ENCODE measurements around the gene CLDN5. TPM values are rescaled to one million over a fixed set of nuclear protein-coding genes. Genes with fewer than 3 reads are reported as not detected.
A peak's percentile ranks its signal among the peaks of the same experiment; 100 is the strongest.

CLDN5 gene
- total and polyA plus RNA-seq, 4 experiments from 2014 or later, result 0.18 to 0.72 TPM; not detected in 2

DNA sequence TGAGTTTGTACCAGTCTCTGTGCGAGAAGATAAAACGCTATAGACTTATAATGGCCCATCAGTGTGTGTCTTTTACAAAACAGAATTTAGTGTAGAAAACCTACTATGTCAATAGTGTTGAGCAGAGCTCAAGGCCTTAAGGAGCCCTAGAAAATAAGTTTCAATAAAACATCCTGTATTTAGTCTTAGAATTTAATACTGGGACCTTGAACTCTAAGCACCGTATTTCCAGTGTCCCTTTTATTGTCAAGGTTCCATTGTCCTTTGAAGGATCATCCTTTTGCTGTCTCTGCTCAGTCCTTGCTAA lies 27.9 kb downstream of the CLDN5 start:
- Histone ChIP-seq H3K27ac (ENCODE audit: low read depth, low read length) (no peak overlapping the region), H3K9me3 (ENCODE audit: control insufficient read depth in 1 of 2, low read length in 2 of 2) (no peaks in the 10 kb centered on the region), H3K4me1 (ENCODE audit: insufficient read depth, low read length) (no peaks in the 10 kb centered on the region), H3K36me3 (ENCODE audit: insufficient read depth, low read length) (no peaks in the 10 kb centered on the region), H3K27me3 (ENCODE audit: insufficient read depth, low read length) (no peaks in the 10 kb centered on the region), H3K4me3 (ENCODE audit: low read length in 2 of 2) (no peak overlapping the region)
- peaks cover 4 to 7% (median 6%) of the 10 kb centered on the region in 4 donors for H3K4me1 Mint-ChIP-seq
- H3K36me3 Mint-ChIP-seq, result no peaks in the 10 kb centered on the region
- no peak for DNase-seq
- no peaks in the 10 kb centered on the region for H3K27me3 Mint-ChIP-seq
- peak overlapping the region in 1 of 7 donors; percentile 72 for H3K27ac Mint-ChIP-seq
- POLR2A ChIA-PET (ENCODE audit: partially characterized antibody), result no interaction called here
- intact Hi-C loops (cut with micrococcal nuclease), result loop anchor here (1.0 kb wide), 1 partner anchor 134 kb away; no protein-coding TSS in a partner anchor
- H3K4me3 Mint-ChIP-seq, result no peak overlapping the region
- no peaks in the 10 kb centered on the region for H3K9me3 Mint-ChIP-seq
- CTCF ChIA-PET (ENCODE audit: partially characterized antibody), result interaction anchor here (1.0 to 4.1 kb wide), 2 partner anchors 134 to 136 kb away, joined by 3 to 23 read pairs; no protein-coding TSS in a partner anchor

DNA sequence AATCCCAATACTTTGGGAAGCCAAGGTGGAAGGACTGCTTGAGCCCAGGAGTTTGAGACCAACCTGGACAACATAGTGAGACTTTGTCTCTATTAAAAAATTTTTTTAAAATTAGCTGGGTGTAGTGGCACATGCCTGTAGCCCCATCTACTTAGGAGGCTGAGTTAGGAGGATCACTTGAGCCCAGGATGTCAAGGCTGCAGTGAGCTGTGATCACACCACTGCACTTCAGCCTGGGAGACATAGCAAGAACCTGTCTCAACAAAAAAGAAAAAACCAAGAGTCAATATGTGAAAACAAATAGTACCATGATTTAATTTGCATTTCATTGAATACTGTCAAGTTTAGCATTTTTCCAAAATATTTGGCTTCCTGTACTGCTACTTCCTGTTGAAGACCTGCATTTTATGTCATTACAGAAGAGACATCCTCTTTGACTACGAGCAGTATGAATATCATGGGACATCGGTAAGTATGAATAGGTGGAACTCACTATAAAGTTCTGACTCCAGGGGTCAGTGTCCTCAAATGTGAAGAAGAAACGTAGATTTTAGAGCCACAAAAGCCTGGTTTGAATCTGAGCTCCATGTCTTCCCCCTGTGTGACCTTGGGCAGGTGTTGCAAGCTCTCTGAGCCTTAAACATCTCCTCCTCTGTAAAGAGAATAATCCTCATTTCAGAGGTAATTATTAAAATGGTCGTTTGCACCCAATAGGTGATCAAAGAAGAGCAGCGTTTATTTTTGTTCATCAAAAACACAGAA lies 28.5 kb downstream of the CLDN5 start:
- Mint-ChIP-seq H3K36me3 (no peaks in the 10 kb centered on the region), H3K9me3 (no peaks in the 10 kb centered on the region), H3K27me3 (no peaks in the 10 kb centered on the region), H3K27ac (peak overlapping the region in 3 of 7 donors; percentile 16 to 72 (median 55)), H3K4me3 (no peak overlapping the region), H3K4me1 (peaks cover 4 to 7% (median 6%) of the 10 kb centered on the region in 4 donors)
- H3K27ac ChIP-seq (ENCODE audit: low read depth, low read length), result no peak overlapping the region
- no peaks in the 10 kb centered on the region for H3K4me1 ChIP-seq (ENCODE audit: insufficient read depth, low read length)
- no peak overlapping the region for H3K4me3 ChIP-seq (ENCODE audit: low read length in 2 of 2)
- no peaks in the 10 kb centered on the region for H3K36me3 ChIP-seq (ENCODE audit: insufficient read depth, low read length)
- peak in 4 of 5 donors; percentile 16 to 36 (median 25) for DNase-seq
- intact Hi-C loops (cut with micrococcal nuclease), result loop anchor here (1.0 kb wide), 1 partner anchor 135 kb away; no protein-coding TSS in a partner anchor
- CTCF ChIA-PET (ENCODE audit: partially characterized antibody), result interaction anchor here (1.0 to 4.1 kb wide), 2 partner anchors 134 to 137 kb away, joined by 3 to 23 read pairs; no protein-coding TSS in a partner anchor
- H3K9me3 ChIP-seq (ENCODE audit: control insufficient read depth in 1 of 2, low read length in 2 of 2), result no peaks in the 10 kb centered on the region
- no peaks in the 10 kb centered on the region for H3K27me3 ChIP-seq (ENCODE audit: insufficient read depth, low read length)
- POLR2A ChIA-PET (ENCODE audit: partially characterized antibody), result no interaction called here

DNA sequence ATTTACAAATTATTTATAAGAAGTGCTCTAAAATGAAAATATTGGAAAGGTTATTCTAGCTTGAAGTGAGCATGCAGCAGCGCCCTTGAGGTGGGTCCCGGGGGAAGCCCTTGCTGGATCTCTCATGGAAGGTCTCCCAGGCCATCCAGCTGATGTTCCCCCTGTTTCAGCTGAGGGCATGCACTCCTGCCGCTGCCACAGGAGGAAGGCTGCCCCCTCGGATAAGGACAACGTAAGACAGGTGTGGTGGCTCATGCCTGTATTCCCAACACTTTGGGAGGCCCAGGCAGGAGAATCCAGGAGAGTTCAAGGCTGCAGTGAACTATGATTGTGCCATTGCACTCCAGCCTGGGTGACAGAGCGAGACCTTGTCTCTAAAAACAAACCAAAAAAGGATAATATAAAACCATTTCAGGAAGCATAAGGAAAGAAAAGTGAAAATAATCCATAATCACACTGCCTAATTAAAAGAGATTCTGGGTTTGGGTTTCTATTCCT lies 29.5 kb downstream of the CLDN5 start:
- no peak overlapping the region for H3K4me3 Mint-ChIP-seq
- H3K36me3 ChIP-seq (ENCODE audit: insufficient read depth, low read length), result no peaks in the 10 kb centered on the region
- H3K4me3 ChIP-seq (ENCODE audit: low read length in 2 of 2), result no peak overlapping the region
- H3K4me1 ChIP-seq (ENCODE audit: insufficient read depth, low read length), result no peaks in the 10 kb centered on the region
- no peaks in the 10 kb centered on the region for H3K9me3 Mint-ChIP-seq
- CTCF ChIA-PET (ENCODE audit: partially characterized antibody), result interaction anchor here (4.1 kb wide), 1 partner anchor 136 kb away, joined by 23 read pairs; no protein-coding TSS in a partner anchor
- POLR2A ChIA-PET (ENCODE audit: partially characterized antibody), result interaction anchor here (1.1 to 1.6 kb wide), 2 partner anchors 15 to 135 kb away, joined by 3 to 4 read pairs; partner anchors contain the start of genes CDC45 and UFD1
- no peaks in the 10 kb centered on the region for H3K27me3 Mint-ChIP-seq
- H3K4me1 Mint-ChIP-seq, result peaks cover 5 to 9% (median 7%) of the 10 kb centered on the region in 4 donors
- intact Hi-C loops (cut with micrococcal nuclease), result no loop called here
- DNase-seq, result no peak
- H3K36me3 Mint-ChIP-seq, result no peaks in the 10 kb centered on the region
- H3K9me3 ChIP-seq (ENCODE audit: control insufficient read depth in 1 of 2, low read length in 2 of 2), result no peaks in the 10 kb centered on the region
- no peak overlapping the region for H3K27ac Mint-ChIP-seq
- H3K27ac ChIP-seq (ENCODE audit: low read depth, low read length), result no peak overlapping the region
- no peaks in the 10 kb centered on the region for H3K27me3 ChIP-seq (ENCODE audit: insufficient read depth, low read length)

GRCh38 chr22:19494001-19494560 lies 30.1 kb downstream of the CLDN5 start:
- DNase-seq, result no peak
- H3K27me3 Mint-ChIP-seq, result no peaks in the 10 kb centered on the region
- no peaks in the 10 kb centered on the region for H3K4me1 ChIP-seq (ENCODE audit: insufficient read depth, low read length)
- no peaks in the 10 kb centered on the region for H3K27me3 ChIP-seq (ENCODE audit: insufficient read depth, low read length)
- no peak overlapping the region for H3K4me3 ChIP-seq (ENCODE audit: low read length in 2 of 2)
- no peaks in the 10 kb centered on the region for H3K9me3 ChIP-seq (ENCODE audit: control insufficient read depth in 1 of 2, low read length in 2 of 2)
- H3K36me3 ChIP-seq (ENCODE audit: insufficient read depth, low read length), result no peaks in the 10 kb centered on the region
- intact Hi-C loops (cut with micrococcal nuclease), result no loop called here
- CTCF ChIA-PET (ENCODE audit: partially characterized antibody), result interaction anchor here (0.8 to 4.1 kb wide), 2 partner anchors 15 to 136 kb away, joined by 3 to 23 read pairs; partner anchors contain the start of genes CDC45 and UFD1
- H3K9me3 Mint-ChIP-seq, result no peaks in the 10 kb centered on the region
- no peak overlapping the region for H3K27ac Mint-ChIP-seq
- no peaks in the 10 kb centered on the region for H3K36me3 Mint-ChIP-seq
- POLR2A ChIA-PET (ENCODE audit: partially characterized antibody), result interaction anchor here (1.1 to 1.6 kb wide), 2 partner anchors 15 to 135 kb away, joined by 3 to 4 read pairs; partner anchors contain the start of genes CDC45 and UFD1
- H3K27ac ChIP-seq (ENCODE audit: low read depth, low read length), result no peak overlapping the region
- peaks cover 5 to 12% (median 8%) of the 10 kb centered on the region in 4 donors for H3K4me1 Mint-ChIP-seq
- H3K4me3 Mint-ChIP-seq, result no peak overlapping the region

DNA sequence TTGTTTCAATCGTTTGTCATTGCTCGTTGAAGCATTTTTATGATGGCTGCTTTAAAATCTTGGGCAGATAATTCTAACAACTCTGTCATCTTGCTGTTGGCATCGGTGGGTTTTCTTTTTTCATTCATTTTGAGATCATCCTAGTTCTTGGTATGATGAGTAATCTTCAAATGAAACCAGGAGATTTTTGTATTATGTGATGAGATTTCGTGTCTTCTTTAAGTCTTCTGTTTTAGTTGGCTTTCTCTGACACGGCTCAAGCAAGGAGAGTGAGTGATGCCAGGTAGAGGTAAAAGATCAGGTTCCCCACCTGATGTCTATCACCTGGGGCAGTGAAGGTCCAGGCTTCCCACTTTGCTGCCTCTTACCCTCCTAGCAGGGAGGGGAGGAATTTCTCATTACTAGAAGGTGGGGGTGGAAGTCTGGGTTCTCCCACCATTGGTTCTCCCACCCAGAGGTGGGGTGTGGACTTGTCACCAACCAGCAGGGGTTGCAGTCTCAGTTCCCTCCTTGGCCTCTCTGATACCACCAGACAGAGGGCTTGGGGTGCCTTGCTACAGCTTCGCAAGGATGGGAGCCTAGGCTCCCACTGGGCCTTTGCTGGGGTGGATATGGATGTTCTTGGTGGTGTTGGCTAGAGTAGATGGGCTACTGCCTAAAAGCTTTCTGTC lies 31.6 kb downstream of the CLDN5 start:
- Mint-ChIP-seq H3K27ac (peak overlapping the region in 2 of 7 donors; percentile 65 to 68), H3K36me3 (no peaks in the 10 kb centered on the region), H3K9me3 (no peaks in the 10 kb centered on the region), H3K27me3 (no peaks in the 10 kb centered on the region), H3K4me1 (peaks cover 5 to 12% (median 8%) of the 10 kb centered on the region in 4 donors), H3K4me3 (no peak overlapping the region)
- intact Hi-C loops (cut with micrococcal nuclease), result no loop called here
- Histone ChIP-seq H3K27me3 (ENCODE audit: insufficient read depth, low read length) (no peaks in the 10 kb centered on the region), H3K4me3 (ENCODE audit: low read length in 2 of 2) (no peak overlapping the region), H3K36me3 (ENCODE audit: insufficient read depth, low read length) (no peaks in the 10 kb centered on the region), H3K27ac (ENCODE audit: low read depth, low read length) (no peak overlapping the region), H3K4me1 (ENCODE audit: insufficient read depth, low read length) (no peaks in the 10 kb centered on the region), H3K9me3 (ENCODE audit: control insufficient read depth in 1 of 2, low read length in 2 of 2) (no peaks in the 10 kb centered on the region)
- CTCF ChIA-PET (ENCODE audit: partially characterized antibody), result interaction anchor here (4.1 kb wide), 1 partner anchor 138 kb away, joined by 23 read pairs; no protein-coding TSS in a partner anchor
- POLR2A ChIA-PET (ENCODE audit: partially characterized antibody), result no interaction called here
- no peak for DNase-seq

GRCh38 chr22:19490628-19491230 lies 33.5 kb downstream of the CLDN5 start:
- H3K4me3 Mint-ChIP-seq, result no peak overlapping the region

More at GRCh38 chr22:19490628-19491230, 33.5 kb downstream of the CLDN5 start:
- Histone ChIP-seq H3K27ac (ENCODE audit: low read depth, low read length) (no peak overlapping the region), H3K27me3 (ENCODE audit: insufficient read depth, low read length) (no peaks in the 10 kb centered on the region), H3K9me3 (ENCODE audit: control insufficient read depth in 1 of 2, low read length in 2 of 2) (no peaks in the 10 kb centered on the region), H3K4me1 (ENCODE audit: insufficient read depth, low read length) (no peaks in the 10 kb centered on the region), H3K4me3 (ENCODE audit: low read length in 2 of 2) (no peak overlapping the region), H3K36me3 (ENCODE audit: insufficient read depth, low read length) (no peaks in the 10 kb centered on the region)
- no peaks in the 10 kb centered on the region for H3K27me3 Mint-ChIP-seq
- no peak overlapping the region for H3K27ac Mint-ChIP-seq
- peaks cover 2 to 7% (median 4%) of the 10 kb centered on the region in 4 donors for H3K4me1 Mint-ChIP-seq
- DNase-seq, result no peak
- H3K36me3 Mint-ChIP-seq, result no peaks in the 10 kb centered on the region
- ChIA-PET POLR2A (ENCODE audit: partially characterized antibody) (no interaction called here), CTCF (ENCODE audit: partially characterized antibody) (interaction anchor here (6.3 kb wide), 1 partner anchor 140 kb away, joined by 21 read pairs; no protein-coding TSS in a partner anchor)
- intact Hi-C loops (cut with micrococcal nuclease), result no loop called here
- H3K9me3 Mint-ChIP-seq, result no peaks in the 10 kb centered on the region

All from CD4-positive, alpha-beta memory T cell (primary cell).